ENCODE results near the gene TRABD2A. TPM values are rescaled to one million over a fixed set of nuclear protein-coding genes. Genes with fewer than 3 reads are reported as not detected.

Gene TRABD2A
- total RNA-seq, 1 experiment from 2014 or later: 4.6 TPM

DNA sequence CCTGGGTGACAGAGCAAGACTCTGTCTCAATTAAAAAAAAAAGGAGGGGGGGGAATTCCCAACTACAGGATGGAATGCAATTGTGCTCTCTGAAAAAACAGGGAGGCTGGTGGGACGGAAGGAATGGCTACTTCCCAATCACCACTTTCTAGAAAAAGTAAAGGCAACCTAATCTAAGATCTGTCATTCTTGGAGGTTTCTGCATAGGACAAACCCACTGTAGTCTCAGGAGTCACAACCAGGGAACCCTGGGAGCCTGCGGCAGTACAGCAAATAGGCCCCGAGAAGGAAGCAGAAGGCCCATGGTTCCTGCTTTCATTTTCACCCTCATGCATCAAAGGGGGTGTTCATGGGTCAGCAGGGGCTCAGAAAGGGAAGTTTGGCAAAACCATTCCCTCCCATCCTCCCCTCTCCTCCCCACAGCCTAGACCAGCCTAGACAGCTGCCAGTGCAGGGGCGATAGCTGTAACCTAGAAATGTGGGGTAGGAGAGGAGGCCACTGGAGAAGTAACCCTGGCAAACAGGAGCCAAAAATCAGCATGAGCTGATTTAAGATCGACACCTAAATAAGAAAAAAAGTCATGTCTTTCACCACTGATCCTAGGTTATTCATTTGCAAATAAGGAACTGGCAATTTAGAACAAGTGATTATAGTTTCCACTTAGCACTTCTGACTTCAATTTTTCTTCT, 48.0 kb downstream of the TRABD2A start:
- POLR2A ChIA-PET: no interaction called here
- intact Hi-C loops (cut with micrococcal nuclease): no loop called here
- BruUV-seq (replicated peaks): no TSS peak

More for the DNA sequence above, 48.0 kb downstream of the TRABD2A start:
- ATAC-seq (no peak), DNase-seq (ENCODE audit: low read depth, low spot score) (no peak)
- Histone ChIP-seq H3K9me3 (ENCODE audit: control insufficient read depth in 1 of 2, insufficient read depth in 1 of 2, low read depth in 1 of 2, low read length in 2 of 2) (0 out of 4 replicates have a peak, but pooled peaks cover 0 to 6% of the 10 kb centered on the region in 2 experiments), H3K4me3 (replicated peaks in 1 of 2; ENCODE audit: low read depth in 1 of 2, low read length in 2 of 2) (no peak overlapping the region), H3K27me3 (ENCODE audit: insufficient read depth, low read length) (no peaks in the 10 kb centered on the region), H3K36me3 (ENCODE audit: control insufficient read depth in 1 of 2, insufficient read depth in 2 of 2, low read length in 2 of 2) (no peaks in the 10 kb centered on the region), H3K9ac (ENCODE audit: low read length) (no peak overlapping the region), H3K4me2 (ENCODE audit: low read length) (no peak overlapping the region), H3K4me1 (ENCODE audit: control insufficient read depth in 1 of 2, insufficient read depth in 2 of 2, low read length in 2 of 2) (peaks cover 0 to 3% of the 10 kb centered on the region in 2 experiments; a peak in 1 of 4 replicates), H3K9me2 (ENCODE audit: insufficient read depth) (no peaks in the 10 kb centered on the region), H3K79me2 (ENCODE audit: insufficient read depth, low read length) (no peaks in the 10 kb centered on the region), H4K20me1 (ENCODE audit: insufficient read depth) (no peaks in the 10 kb centered on the region), H2AFZ (ENCODE audit: low read depth, low read length, poor library complexity, severe bottlenecking) (no peak overlapping the region), H3K27ac (ENCODE audit: low read depth, low read length) (no peak overlapping the region)
- ChIA-PET RAD21 (ENCODE audit: low non-redundant PET in 1 of 2, low total read pairs in 2 of 2, uncharacterized antibody in 2 of 2, unreplicated experiment in 2 of 2) (no interaction called here), CTCF (no interaction called here)
- TF ChIP-seq, protein P1, sequence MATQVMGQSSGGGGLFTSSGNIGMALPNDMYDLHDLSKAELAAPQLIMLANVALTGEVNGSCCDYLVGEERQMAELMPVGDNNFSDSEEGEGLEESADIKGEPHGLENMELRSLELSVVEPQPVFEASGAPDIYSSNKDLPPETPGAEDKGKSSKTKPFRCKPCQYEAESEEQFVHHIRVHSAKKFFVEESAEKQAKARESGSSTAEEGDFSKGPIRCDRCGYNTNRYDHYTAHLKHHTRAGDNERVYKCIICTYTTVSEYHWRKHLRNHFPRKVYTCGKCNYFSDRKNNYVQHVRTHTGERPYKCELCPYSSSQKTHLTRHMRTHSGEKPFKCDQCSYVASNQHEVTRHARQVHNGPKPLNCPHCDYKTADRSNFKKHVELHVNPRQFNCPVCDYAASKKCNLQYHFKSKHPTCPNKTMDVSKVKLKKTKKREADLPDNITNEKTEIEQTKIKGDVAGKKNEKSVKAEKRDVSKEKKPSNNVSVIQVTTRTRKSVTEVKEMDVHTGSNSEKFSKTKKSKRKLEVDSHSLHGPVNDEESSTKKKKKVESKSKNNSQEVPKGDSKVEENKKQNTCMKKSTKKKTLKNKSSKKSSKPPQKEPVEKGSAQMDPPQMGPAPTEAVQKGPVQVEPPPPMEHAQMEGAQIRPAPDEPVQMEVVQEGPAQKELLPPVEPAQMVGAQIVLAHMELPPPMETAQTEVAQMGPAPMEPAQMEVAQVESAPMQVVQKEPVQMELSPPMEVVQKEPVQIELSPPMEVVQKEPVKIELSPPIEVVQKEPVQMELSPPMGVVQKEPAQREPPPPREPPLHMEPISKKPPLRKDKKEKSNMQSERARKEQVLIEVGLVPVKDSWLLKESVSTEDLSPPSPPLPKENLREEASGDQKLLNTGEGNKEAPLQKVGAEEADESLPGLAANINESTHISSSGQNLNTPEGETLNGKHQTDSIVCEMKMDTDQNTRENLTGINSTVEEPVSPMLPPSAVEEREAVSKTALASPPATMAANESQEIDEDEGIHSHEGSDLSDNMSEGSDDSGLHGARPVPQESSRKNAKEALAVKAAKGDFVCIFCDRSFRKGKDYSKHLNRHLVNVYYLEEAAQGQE (IDR thresholded peaks at IDR 0.05; ENCODE audit: low read depth): no peak
- no peak for TF ChIP-seq EZH2phosphoT487 (IDR thresholded peaks at IDR 0.05; ENCODE audit: borderline replicate concordance)
- no peak for TF ChIP-seq YY1 (IDR thresholded peaks at IDR 0.05; ENCODE audit: extremely low read depth, insufficient replicate concordance, low read depth, low read length)
- no peak for TF ChIP-seq CBX3 (IDR thresholded peaks at IDR 0.05; ENCODE audit: low read depth)
- TF ChIP-seq JUND (IDR thresholded peaks at IDR 0.05): no peak
- no peak for TF ChIP-seq RAD21 (IDR thresholded peaks at IDR 0.05; ENCODE audit: low read depth)
- TF ChIP-seq POLR2AphosphoS5 (IDR thresholded peaks at IDR 0.05; ENCODE audit: low read depth, low read length): no peak
- TF ChIP-seq, protein P2, sequence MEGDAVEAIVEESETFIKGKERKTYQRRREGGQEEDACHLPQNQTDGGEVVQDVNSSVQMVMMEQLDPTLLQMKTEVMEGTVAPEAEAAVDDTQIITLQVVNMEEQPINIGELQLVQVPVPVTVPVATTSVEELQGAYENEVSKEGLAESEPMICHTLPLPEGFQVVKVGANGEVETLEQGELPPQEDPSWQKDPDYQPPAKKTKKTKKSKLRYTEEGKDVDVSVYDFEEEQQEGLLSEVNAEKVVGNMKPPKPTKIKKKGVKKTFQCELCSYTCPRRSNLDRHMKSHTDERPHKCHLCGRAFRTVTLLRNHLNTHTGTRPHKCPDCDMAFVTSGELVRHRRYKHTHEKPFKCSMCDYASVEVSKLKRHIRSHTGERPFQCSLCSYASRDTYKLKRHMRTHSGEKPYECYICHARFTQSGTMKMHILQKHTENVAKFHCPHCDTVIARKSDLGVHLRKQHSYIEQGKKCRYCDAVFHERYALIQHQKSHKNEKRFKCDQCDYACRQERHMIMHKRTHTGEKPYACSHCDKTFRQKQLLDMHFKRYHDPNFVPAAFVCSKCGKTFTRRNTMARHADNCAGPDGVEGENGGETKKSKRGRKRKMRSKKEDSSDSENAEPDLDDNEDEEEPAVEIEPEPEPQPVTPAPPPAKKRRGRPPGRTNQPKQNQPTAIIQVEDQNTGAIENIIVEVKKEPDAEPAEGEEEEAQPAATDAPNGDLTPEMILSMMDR (IDR thresholded peaks at IDR 0.05 in 2 of 3, conservative IDR thresholded peaks at IDR 0.05 in 1 of 3; ENCODE audit: borderline replicate concordance in 1 of 3, insufficient read depth in 1 of 3, low read depth in 2 of 3, low read length in 2 of 3): no peak
- no peak for TF ChIP-seq EZH2 (IDR thresholded peaks at IDR 0.05)
- no peak for TF ChIP-seq TCF7L2 (IDR thresholded peaks at IDR 0.05; ENCODE audit: borderline replicate concordance, extremely low read depth, insufficient read depth, insufficient read length)
- TF ChIP-seq CEBPB (IDR thresholded peaks at IDR 0.05; ENCODE audit: low read depth): no peak
- TF ChIP-seq ELF1 (IDR thresholded peaks at IDR 0.05; ENCODE audit: borderline replicate concordance, low read depth): no peak
- TF ChIP-seq, protein P3, sequence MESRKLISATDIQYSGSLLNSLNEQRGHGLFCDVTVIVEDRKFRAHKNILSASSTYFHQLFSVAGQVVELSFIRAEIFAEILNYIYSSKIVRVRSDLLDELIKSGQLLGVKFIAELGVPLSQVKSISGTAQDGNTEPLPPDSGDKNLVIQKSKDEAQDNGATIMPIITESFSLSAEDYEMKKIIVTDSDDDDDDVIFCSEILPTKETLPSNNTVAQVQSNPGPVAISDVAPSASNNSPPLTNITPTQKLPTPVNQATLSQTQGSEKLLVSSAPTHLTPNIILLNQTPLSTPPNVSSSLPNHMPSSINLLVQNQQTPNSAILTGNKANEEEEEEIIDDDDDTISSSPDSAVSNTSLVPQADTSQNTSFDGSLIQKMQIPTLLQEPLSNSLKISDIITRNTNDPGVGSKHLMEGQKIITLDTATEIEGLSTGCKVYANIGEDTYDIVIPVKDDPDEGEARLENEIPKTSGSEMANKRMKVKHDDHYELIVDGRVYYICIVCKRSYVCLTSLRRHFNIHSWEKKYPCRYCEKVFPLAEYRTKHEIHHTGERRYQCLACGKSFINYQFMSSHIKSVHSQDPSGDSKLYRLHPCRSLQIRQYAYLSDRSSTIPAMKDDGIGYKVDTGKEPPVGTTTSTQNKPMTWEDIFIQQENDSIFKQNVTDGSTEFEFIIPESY (IDR thresholded peaks at IDR 0.05; ENCODE audit: extremely low read depth, insufficient replicate concordance, low read length): no peak
- no peak for TF ChIP-seq SP1 (IDR thresholded peaks at IDR 0.05; ENCODE audit: low read depth)
- TF ChIP-seq ZNF274 (IDR thresholded peaks at IDR 0.05; ENCODE audit: low read depth, low read length): no peak
- TF ChIP-seq ZFX (IDR thresholded peaks at IDR 0.05): no peak
- no peak for TF ChIP-seq SRF (IDR thresholded peaks at IDR 0.05; ENCODE audit: low read depth)
- TF ChIP-seq, protein P4, sequence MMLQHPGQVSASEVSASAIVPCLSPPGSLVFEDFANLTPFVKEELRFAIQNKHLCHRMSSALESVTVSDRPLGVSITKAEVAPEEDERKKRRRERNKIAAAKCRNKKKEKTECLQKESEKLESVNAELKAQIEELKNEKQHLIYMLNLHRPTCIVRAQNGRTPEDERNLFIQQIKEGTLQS (IDR thresholded peaks at IDR 0.05): no peak
